D721Med (cell line): Measurements from ENCODE around the gene CNN3.
"Not testable (repeated sequence)": the region's sequence is repeated elsewhere in the genome, so short reads cannot be mapped to it uniquely, and the experiment has no call there.

Experiments
- DNase-seq: peaks from one replicate; pipeline ENCODE4 v3.0.0; 2011; ENCODE audit warnings: low spot score; ENCODE audit not compliant: insufficient read length
- FAIRE-seq: peaks from 2 replicates; lab custom pipeline; 2011; peaks lifted over from hg19 to GRCh38; lab: Jason Lieb, UNC
- CTCF ChIP-seq: IDR thresholded peaks from 2 replicates; pipeline ENCODE4 v1.5.1; 2012; ENCODE audit warnings: mild to moderate bottlenecking, control low read depth; ENCODE audit not compliant: insufficient read depth; ENCODE audit errors: missing control alignments

The CNN3 gene

GRCh38 chr1:94951046-94951445, 24.1 kb upstream of the CNN3 start:
- DNase-seq (no peak), FAIRE-seq (no peak)
- no peak for TF ChIP-seq CTCF

- DNase-seq (no peak), FAIRE-seq (no peak)
- TF ChIP-seq CTCF, result no peak
Measured at GRCh38 chr1:94949681-94950661, 23.1 kb upstream of the CNN3 start.

GRCh38 chr1:94947437-94947836, 20.5 kb upstream of the CNN3 start:
- no peak for DNase-seq
- FAIRE-seq, result no peak
- no peak for TF ChIP-seq CTCF

- no peak for FAIRE-seq
- no peak for TF ChIP-seq CTCF
- DNase-seq, result no peak
Measured at GRCh38 chr1:94946886-94947285, 20.0 kb upstream of the CNN3 start.

- TF ChIP-seq CTCF, result no peak
- FAIRE-seq, result no peak
- no peak for DNase-seq
Measured at GRCh38 chr1:94942171-94943128, 15.5 kb upstream of the CNN3 start.

GRCh38 chr1:94941480-94941879, 14.6 kb upstream of the CNN3 start:
- not testable (repeated sequence) for DNase-seq, FAIRE-seq

GRCh38 chr1:94940738-94941137, 13.8 kb upstream of the CNN3 start:
- no peak for TF ChIP-seq CTCF
- no peak for FAIRE-seq
- DNase-seq, result no peak
